Kidney (tissue), 14 donors: ENCODE measurements around the gene AOPEP. TPM values are rescaled to one million over a fixed set of nuclear protein-coding genes. Genes with fewer than 3 reads are reported as not detected.

Source experiments
- DNase-seq, 5 donors: peaks; one replicate each; pipeline ENCODE4 v3.0.0-alpha.2; 2013 to 2020
- FAIRE-seq: peaks from 2 replicates; lab custom pipeline; 2012; peaks lifted over from hg19 to GRCh38; lab: Jason Lieb, UNC
- H3K27ac ChIP-seq, 2 donors: one replicate each; pipeline ENCODE4 v1.7.0; 2013; ENCODE audit warnings: low read depth in 2 of 2, low read length in 2 of 2, inconsistent platforms in 1 of 2
- H3K27me3 ChIP-seq: one replicate; pipeline ENCODE4 v1.7.1; 2013; ENCODE audit warnings: low read length, inconsistent platforms; ENCODE audit not compliant: control insufficient read depth, insufficient read depth
- H3K36me3 ChIP-seq, 3 donors: one replicate each; pipeline versions ENCODE4 v1.7.0 to v1.7.1; 2013; ENCODE audit warnings: low read length in 3 of 3, control low read depth in 1 of 3, inconsistent platforms in 1 of 3; ENCODE audit not compliant: insufficient read depth in 3 of 3, control insufficient read depth in 2 of 3
- H3K4me1 ChIP-seq, 3 donors: one replicate each; pipeline versions ENCODE4 v1.7.0 to v1.7.1; 2013; ENCODE audit warnings: low read length in 3 of 3, inconsistent platforms in 1 of 3, low read depth in 1 of 3; ENCODE audit not compliant: control insufficient read depth in 2 of 3, insufficient read depth in 2 of 3
- H3K4me3 ChIP-seq, 3 donors: one replicate each; pipeline versions ENCODE4 v1.7.0 to v1.8.1; 2013; ENCODE audit warnings: low read length in 3 of 3, control low read depth in 1 of 3, inconsistent platforms in 1 of 3
- H3K9ac ChIP-seq, 3 donors: one replicate each; pipeline versions ENCODE4 v1.7.0 to v1.7.1; 2013; ENCODE audit warnings: low read length in 3 of 3, control low read depth in 1 of 3, inconsistent platforms in 1 of 3
- H3K9me3 ChIP-seq, 3 donors: one replicate each; pipeline versions ENCODE4 v1.7.0 to v1.7.1; 2013; ENCODE audit warnings: low read length in 3 of 3, control low read depth in 1 of 3, inconsistent platforms in 1 of 3; ENCODE audit not compliant: control insufficient read depth in 2 of 3, insufficient read depth in 1 of 3
- intact Hi-C: fragments of 100-400 bp; cut with DNase I; formaldehyde crosslinking; loops from one replicate; pipeline ENCODE4 v1.11.1; 2022
- polyA plus RNA-seq: library from polyadenylated mRNA; stranded (reverse); fragments of 350-450 nt; fragmentation: Illumina TruSeq; extraction: RNeasy Lipid Tissue Mini Kit (QIAGEN cat#74804); gene quantifications from one replicate; pipeline ENCODE4 v1.2.3, GENCODE V29; 2014; ENCODE audit warnings: low read depth, low replicate concordance; ENCODE audit not compliant: insufficient read depth
- total RNA-seq: library from RNA; stranded (reverse); fragmentation: NEBNext Ultra II Directional; extraction: Animal tissue kit (Norgen Biotek cat#: 25700); gene quantifications from one replicate; pipeline ENCODE4 v1.2.1, GENCODE V29; 2021
- TF ChIP-seq, protein P1 (sequence below): IDR thresholded peaks from 3 replicates; pipeline ENCODE4 v1.5.1; 2012; ENCODE audit warnings: mild to moderate bottlenecking, moderate library complexity, borderline replicate concordance; ENCODE audit not compliant: insufficient read depth; ENCODE audit errors: extremely low read depth
- donor health status: control.
- donor health status: control.
- donor health status: control.
- donor health status: control.
- donor health status: control.
- donor health status: DM: yes; HTN: yes; CAD: no.
- donor health status: Normal renal cell carcinoma (clear cell type).

The AOPEP gene
- total and polyA plus RNA-seq, 2 donors from 2014 or later, result 52.2 to 119 TPM

DNA sequence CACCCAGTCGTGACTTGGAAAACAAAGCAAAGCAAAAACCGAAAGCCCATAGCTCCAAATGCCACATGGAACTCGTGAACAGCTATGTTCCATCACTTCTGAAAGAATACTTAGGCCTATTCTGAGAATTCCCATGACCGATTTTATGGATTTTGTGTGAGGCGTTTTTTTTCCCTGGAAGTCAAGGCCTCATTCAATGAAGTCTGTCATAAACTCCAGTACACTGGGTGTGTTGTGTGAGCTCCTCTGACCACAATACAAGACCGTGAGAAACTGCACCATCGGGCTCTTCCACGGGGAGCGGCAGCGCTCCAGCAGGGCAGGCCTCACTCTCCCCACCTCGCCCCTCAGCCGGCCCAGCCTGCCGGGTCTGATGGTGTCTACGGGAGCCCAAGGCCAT lies 381.5 kb downstream of the AOPEP start:
- Histone ChIP-seq H3K4me1 (peaks cover 0 to 8% (median 2%) of the 10 kb centered on the region in 3 donors), H3K36me3 (peaks cover 7 to 36% (median 26%) of the 10 kb centered on the region in 3 donors), H3K9me3 (no peaks in the 10 kb centered on the region), H3K27ac (peak overlapping the region in 1 of 2 donors; percentile 72), H3K9ac (no peak overlapping the region), H3K27me3 (no peaks in the 10 kb centered on the region), H3K4me3 (no peak overlapping the region)
- FAIRE-seq (no peak), DNase-seq (peak in 2 of 5 donors; percentile 66 to 73)
- intact Hi-C loops, result no loop called here
- TF ChIP-seq, protein P1, sequence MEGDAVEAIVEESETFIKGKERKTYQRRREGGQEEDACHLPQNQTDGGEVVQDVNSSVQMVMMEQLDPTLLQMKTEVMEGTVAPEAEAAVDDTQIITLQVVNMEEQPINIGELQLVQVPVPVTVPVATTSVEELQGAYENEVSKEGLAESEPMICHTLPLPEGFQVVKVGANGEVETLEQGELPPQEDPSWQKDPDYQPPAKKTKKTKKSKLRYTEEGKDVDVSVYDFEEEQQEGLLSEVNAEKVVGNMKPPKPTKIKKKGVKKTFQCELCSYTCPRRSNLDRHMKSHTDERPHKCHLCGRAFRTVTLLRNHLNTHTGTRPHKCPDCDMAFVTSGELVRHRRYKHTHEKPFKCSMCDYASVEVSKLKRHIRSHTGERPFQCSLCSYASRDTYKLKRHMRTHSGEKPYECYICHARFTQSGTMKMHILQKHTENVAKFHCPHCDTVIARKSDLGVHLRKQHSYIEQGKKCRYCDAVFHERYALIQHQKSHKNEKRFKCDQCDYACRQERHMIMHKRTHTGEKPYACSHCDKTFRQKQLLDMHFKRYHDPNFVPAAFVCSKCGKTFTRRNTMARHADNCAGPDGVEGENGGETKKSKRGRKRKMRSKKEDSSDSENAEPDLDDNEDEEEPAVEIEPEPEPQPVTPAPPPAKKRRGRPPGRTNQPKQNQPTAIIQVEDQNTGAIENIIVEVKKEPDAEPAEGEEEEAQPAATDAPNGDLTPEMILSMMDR, result no peak

- peak in 1 of 5 donors; percentile 4 for DNase-seq
- Histone ChIP-seq H3K36me3 (peaks cover 7 to 36% (median 26%) of the 10 kb centered on the region in 3 donors), H3K4me3 (no peak overlapping the region), H3K9ac (no peak overlapping the region), H3K4me1 (peaks cover 0 to 7% (median 2%) of the 10 kb centered on the region in 3 donors), H3K27me3 (no peaks in the 10 kb centered on the region), H3K27ac (no peak overlapping the region), H3K9me3 (no peaks in the 10 kb centered on the region)
- FAIRE-seq, result no peak
- TF ChIP-seq, protein P1, result no peak
- intact Hi-C loops, result no loop called here
Measured at GRCh38 chr9:95108777-95109176, 382.3 kb downstream of the AOPEP start.

GRCh38 chr9:95109456-95109855 lies 383.0 kb downstream of the AOPEP start:
- no peak overlapping the region for H3K4me3 ChIP-seq
- no peak for FAIRE-seq
- DNase-seq, result peak in 1 of 5 donors; percentile 34
- peaks cover 9 to 36% (median 26%) of the 10 kb centered on the region in 3 donors for H3K36me3 ChIP-seq
- H3K9ac ChIP-seq, result no peak overlapping the region
- TF ChIP-seq, protein P1, result no peak
- H3K4me1 ChIP-seq, result peaks cover 0 to 7% (median 2%) of the 10 kb centered on the region in 3 donors
- intact Hi-C loops, result no loop called here
- no peaks in the 10 kb centered on the region for H3K27me3 ChIP-seq
- H3K9me3 ChIP-seq, result no peaks in the 10 kb centered on the region
- no peak overlapping the region for H3K27ac ChIP-seq

DNA sequence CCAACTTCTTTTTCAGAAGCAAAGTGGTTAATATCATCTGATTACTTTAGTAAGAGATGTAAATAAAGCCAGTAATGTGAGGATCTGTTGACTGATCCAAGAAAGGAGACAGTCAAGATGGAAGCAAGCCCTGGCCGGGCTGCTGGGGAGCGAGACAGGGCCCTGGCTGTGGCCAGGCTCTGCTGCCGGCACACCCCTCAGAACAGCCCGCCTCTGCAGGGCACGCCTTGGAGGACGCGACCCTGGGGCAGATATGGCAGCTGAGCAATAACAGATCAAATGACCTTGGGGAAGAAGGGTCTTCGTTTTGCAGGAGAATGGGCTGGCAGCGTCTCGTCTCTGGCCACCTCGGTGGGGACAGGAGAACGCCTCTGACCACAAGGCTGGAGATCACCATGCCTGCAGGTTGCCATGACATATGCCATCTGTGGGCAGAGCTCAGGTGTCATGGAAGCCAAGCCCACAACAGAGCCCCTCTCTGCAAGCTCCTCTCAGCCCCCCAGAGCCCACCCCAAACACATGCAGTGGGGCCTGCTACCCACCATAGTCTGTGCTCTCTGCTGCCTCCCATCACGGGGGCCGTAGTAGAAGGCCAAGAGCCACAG lies 384.5 kb downstream of the AOPEP start:
- no peak for FAIRE-seq
- H3K36me3 ChIP-seq, result peaks cover 6 to 34% (median 24%) of the 10 kb centered on the region in 3 donors
- H3K4me1 ChIP-seq, result peaks cover 0 to 7% (median 2%) of the 10 kb centered on the region in 3 donors
- H3K9me3 ChIP-seq, result no peaks in the 10 kb centered on the region
- no peak for DNase-seq
- H3K9ac ChIP-seq, result no peak overlapping the region
- TF ChIP-seq, protein P1, result no peak
- intact Hi-C loops, result no loop called here
- H3K27ac ChIP-seq, result no peak overlapping the region
- no peaks in the 10 kb centered on the region for H3K27me3 ChIP-seq
- no peak overlapping the region for H3K4me3 ChIP-seq
